Panc1 (cell line): ENCODE measurements around the gene GYPC. TPM values are rescaled to one million over a fixed set of nuclear protein-coding genes. Genes with fewer than 3 reads are reported as not detected.

Source experiments
- ATAC-seq: fragments of 200-7000 bp; cut with Tn5 transposase; 2 replicates; pipeline ENCODE4 v1.9.1; 2020; ENCODE audit warnings: mild to moderate bottlenecking, moderate library complexity
- BruUV-seq: library from RNA; stranded (reverse); fragments of 400-500 nt; replicated peaks from 2 replicates; lab custom pipeline; 2021; lab: Mats Ljungman, UMichigan
- CTCF ChIA-PET: fragments of 300-600 bp; sonication (Branson Sonifier 250); formaldehyde crosslinking; loops from one replicate; lab custom pipeline; 2022; ENCODE audit warnings: antibody characterized with exemption; lab: Charles Lee
- POLR2A ChIA-PET: fragments of 300-600 bp; sonication (Branson Sonifier 250); formaldehyde crosslinking; loops from one replicate; lab custom pipeline; 2022; ENCODE audit warnings: antibody characterized with exemption; lab: Charles Lee
- DNase-seq: peaks from one replicate; pipeline ENCODE4 v3.0.0-alpha.2; 2010; ENCODE audit warnings: low read depth, low spot score
- H3K27ac ChIP-seq: 2 replicates; pipeline ENCODE4 v1.5.1; 2011; ENCODE audit warnings: mild to moderate bottlenecking, low read length, inconsistent platforms
- H3K27me3 ChIP-seq: fragments of 200-500 bp; sonication (Bioruptor generic); 2 replicates; pipeline ENCODE4 v1.6.0; 2014; ENCODE audit warnings: low read length, inconsistent platforms; ENCODE audit not compliant: control insufficient read depth, insufficient read depth
- H3K36me3 ChIP-seq: fragments of 200-500 bp; sonication (Bioruptor generic); 2 replicates; pipeline ENCODE4 v1.5.1; 2014; ENCODE audit warnings: inconsistent platforms, mild to moderate bottlenecking, low read length, moderate library complexity; ENCODE audit not compliant: control insufficient read depth, insufficient read depth
- H3K4me1 ChIP-seq: 2 replicates; pipeline ENCODE4 v1.5.1; 2011; ENCODE audit warnings: inconsistent platforms, mild to moderate bottlenecking, low read length, moderate library complexity; ENCODE audit not compliant: control insufficient read depth, insufficient read depth
- H3K4me3 ChIP-seq, 2 experiments: 2 replicates each; pipeline ENCODE4 v1.5.1; 2011 to 2012; ENCODE audit warnings: low read depth in 2 of 2, low read length in 2 of 2, mild to moderate bottlenecking in 2 of 2, inconsistent platforms in 1 of 2, moderate library complexity in 1 of 2
- H3K9me3 ChIP-seq: fragments of 200-500 bp; sonication (Bioruptor generic); 2 replicates; pipeline ENCODE4 v1.5.1; 2014; ENCODE audit warnings: low read depth, mild to moderate bottlenecking, inconsistent platforms, low read length, moderate library complexity; ENCODE audit not compliant: control insufficient read depth, insufficient read depth
- CTCF ChIP-seq: fragments of 450-650 bp; IDR thresholded peaks from 2 replicates; pipeline ENCODE4 v1.5.1; 2017; ENCODE audit warnings: mild to moderate bottlenecking
- POLR2AphosphoS5 ChIP-seq: IDR thresholded peaks from 2 replicates; pipeline ENCODE4 v1.6.1; 2012; ENCODE audit warnings: mild to moderate bottlenecking, low read depth, low read length, moderate library complexity
- REST ChIP-seq, 2 experiments: IDR thresholded peaks; 2 replicates each; pipeline ENCODE4 v1.6.1; 2011 to 2012; ENCODE audit warnings: low read depth in 2 of 2, control low read depth in 1 of 2, low read length in 1 of 2, mild to moderate bottlenecking in 1 of 2, moderate library complexity in 1 of 2; ENCODE audit not compliant: insufficient read depth in 1 of 2
- SIN3A ChIP-seq: IDR thresholded peaks from 2 replicates; pipeline ENCODE4 v1.6.1; 2012; ENCODE audit warnings: low read depth, mild to moderate bottlenecking, low read length, moderate library complexity, borderline replicate concordance; ENCODE audit not compliant: insufficient read depth
- TCF7L2 ChIP-seq: IDR thresholded peaks from 2 replicates; pipeline ENCODE4 v1.6.1; 2011; ENCODE audit warnings: mild to moderate bottlenecking, low read depth, low read length, inconsistent platforms
- in situ Hi-C: cut with HindIII; loops from 2 replicates; pipeline ENCODE4 v1.10.0; 2016; ENCODE audit warnings: low sequenced_read_pairs, low pct_unique_long_range_greater_than_20kb
- intact Hi-C: fragments of 100-400 bp; cut with micrococcal nuclease; formaldehyde crosslinking; loops from one replicate; pipeline ENCODE4 v1.10.0; 2022; ENCODE audit not compliant: unreplicated experiment
- total RNA-seq: library from RNA; stranded (reverse); gene quantifications from one replicate; pipeline ENCODE4 v1.2.1, GENCODE V29; 2021; ENCODE audit not compliant: unreplicated experiment

Gene GYPC
- total RNA-seq, 1 experiment from 2014 or later = 0.57 TPM

GRCh38 chr2:126637386-126637785 lies 18.6 kb upstream of the GYPC start:
- ChIA-PET POLR2A (no interaction called here), CTCF (no interaction called here)
- intact Hi-C loops (loop anchor here (10.0 kb wide), 1 partner anchor 137 kb away; no protein-coding TSS in a partner anchor), in situ Hi-C loops (no loop called here)
- TF ChIP-seq TCF7L2 (no peak), REST (IDR thresholded peaks at IDR 0.05; ENCODE audit: insufficient read depth in 1 of 2, low read depth in 2 of 2, low read length in 1 of 2) (no peak), SIN3A (no peak), CTCF (no peak), POLR2AphosphoS5 (no peak)
- DNase-seq = no peak
- Histone ChIP-seq H3K36me3 (no peaks in the 10 kb centered on the region), H3K27ac (no peak overlapping the region), H3K4me3 (no peak overlapping the region), H3K27me3 (no peaks in the 10 kb centered on the region), H3K9me3 (no peaks in the 10 kb centered on the region), H3K4me1 (no peaks in the 10 kb centered on the region)
- no peak for ATAC-seq
- BruUV-seq = no TSS peak

DNA sequence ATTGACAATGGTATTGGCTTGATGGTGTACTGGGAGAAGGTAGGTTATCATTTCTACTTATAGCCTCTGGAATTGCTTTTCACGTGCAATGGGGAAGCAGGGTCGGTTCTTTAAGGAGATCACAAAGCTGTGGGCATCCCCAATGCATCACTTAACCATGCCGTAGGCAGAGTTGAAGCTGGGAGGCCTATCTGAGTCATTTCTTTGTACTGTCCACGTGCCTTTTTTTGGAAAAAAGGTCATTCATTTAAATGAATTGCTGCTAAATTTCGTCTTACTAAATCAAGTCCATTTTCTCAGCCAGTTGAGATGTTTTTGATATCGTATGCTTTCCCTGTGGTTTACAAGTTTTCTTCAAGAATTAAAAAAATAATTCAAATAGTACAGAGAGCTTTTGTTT lies 17.2 kb upstream of the GYPC start:
- DNase-seq (no peak), ATAC-seq (no peak)
- POLR2A ChIA-PET = no interaction called here
- no peaks in the 10 kb centered on the region for H3K36me3 ChIP-seq
- H3K9me3 ChIP-seq = no peaks in the 10 kb centered on the region
- H3K27me3 ChIP-seq = no peaks in the 10 kb centered on the region
- H3K4me1 ChIP-seq = no peaks in the 10 kb centered on the region
- CTCF ChIA-PET = no interaction called here
- BruUV-seq = no TSS peak
- H3K4me3 ChIP-seq = no peak overlapping the region
- no peak for TF ChIP-seq POLR2AphosphoS5
- TF ChIP-seq REST (IDR thresholded peaks at IDR 0.05; ENCODE audit: insufficient read depth in 1 of 2, low read depth in 2 of 2, low read length in 1 of 2) = no peak
- TF ChIP-seq SIN3A = no peak
- TF ChIP-seq TCF7L2 = no peak
- TF ChIP-seq CTCF = no peak
- in situ Hi-C loops = no loop called here
- no peak overlapping the region for H3K27ac ChIP-seq
- intact Hi-C loops = loop anchor here (10.0 kb wide), 1 partner anchor 136 kb away; no protein-coding TSS in a partner anchor
